ENCODE data around the gene SLCO3A1.

The SLCO3A1 gene

DNA sequence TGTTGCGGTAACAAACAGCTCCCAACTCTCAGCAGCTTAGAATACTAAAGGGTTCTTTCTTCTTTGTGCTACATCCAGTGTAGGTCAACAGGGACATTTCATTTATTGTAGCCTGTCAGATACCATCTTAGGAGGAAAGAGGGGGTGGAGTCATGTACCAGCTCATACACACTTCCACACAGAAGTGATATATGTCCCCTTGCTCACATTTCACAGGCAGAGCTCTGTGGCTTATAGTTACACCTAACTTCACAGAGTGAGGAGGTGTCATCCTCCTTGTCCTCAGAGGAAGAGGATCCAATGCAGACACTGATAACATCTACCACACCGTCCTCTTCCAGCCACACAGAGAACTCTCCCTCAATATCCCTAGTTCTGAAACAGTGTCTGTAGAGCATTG lies 247.2 kb downstream of the SLCO3A1 start:
- DNase-seq: no peak

DNA sequence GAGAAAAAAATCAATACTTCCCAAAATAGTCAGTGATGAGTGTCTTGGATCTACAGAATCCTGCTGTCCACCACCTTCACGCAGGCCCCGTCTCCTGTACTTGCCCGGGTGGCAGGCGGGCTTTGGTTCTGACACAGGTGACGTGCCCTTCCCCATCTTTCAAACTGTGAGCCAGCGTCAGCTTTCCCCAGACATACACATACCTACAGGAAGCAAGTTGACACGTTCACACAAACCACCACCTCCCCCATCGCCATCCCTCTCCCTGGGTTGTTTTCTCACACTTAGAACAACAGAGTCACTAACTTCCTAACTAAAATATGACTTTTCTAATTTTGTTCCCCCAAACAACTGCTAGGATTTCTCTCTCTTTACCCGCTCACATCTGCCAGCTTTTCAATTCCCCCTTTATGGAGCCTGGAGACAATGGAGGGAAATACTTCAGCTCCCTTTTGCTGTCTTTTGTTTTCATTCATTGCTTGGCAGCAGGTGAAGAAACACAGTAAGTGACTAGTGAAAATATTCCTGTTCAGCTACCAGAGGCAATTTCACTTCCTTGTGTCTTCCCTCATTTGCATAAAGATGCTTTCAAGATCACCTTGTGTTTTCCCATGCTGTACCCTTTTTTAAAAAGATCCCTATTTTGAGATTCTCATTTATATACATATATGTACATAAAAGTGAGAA lies 248.3 kb downstream of the SLCO3A1 start:
- no peak for DNase-seq

DNA sequence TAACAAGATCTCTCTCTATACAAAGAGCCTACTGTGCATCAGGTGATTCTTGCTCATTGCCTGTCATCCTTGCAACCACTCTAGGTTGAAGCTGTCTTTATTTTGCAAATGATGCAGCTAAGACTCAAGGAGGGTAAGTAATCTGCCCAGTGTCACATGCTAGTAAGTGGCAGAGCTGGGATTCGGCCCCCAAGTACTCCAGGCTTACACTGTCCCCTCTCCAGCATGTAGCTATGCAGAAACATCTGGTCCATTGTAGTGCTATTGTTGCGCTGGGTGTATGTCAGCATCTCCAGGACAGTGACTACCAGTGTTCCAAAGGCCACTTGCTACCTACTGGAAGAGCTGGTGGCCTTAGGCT lies 248.9 kb downstream of the SLCO3A1 start:
- DNase-seq: no peak

DNA sequence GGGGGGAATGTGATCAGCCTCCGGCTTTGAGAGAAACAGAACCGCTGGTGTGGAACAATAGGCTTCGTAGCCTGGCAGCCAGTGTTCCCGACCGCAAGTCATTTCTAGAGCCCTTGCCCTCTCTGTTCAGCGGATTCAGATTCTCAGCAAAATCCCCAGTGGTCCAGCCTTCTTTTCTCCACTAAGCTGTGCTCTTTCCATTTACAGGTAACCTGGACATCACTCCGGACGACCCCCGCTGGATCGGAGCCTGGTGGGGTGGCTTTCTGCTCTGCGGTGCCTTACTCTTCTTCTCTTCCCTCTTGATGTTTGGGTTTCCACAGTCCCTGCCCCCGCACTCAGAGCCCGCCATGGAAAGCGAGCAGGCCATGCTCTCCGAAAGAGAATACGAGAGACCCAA lies 250.6 kb downstream of the SLCO3A1 start:
- DNase-seq: no peak

DNA sequence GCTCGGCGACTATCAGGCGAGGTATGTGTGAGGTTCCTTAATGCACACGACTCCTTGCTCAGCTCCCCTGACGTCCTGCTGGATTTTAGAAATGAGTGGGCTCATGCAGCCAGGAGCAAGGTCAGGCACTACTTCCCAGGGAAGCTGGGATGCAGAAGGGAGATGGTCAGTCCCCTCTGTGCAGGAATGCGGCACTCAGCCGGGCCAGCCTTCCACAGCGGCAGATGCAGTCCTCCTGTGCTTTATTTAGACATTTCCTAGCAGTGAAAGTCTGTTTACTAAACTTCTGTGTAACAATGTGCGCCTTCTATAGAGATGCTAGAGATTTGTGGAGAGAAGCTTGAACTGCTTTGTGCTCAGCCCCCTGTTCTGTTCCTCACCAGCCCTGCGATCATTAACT lies 252.1 kb downstream of the SLCO3A1 start:
- DNase-seq: no peak

DNA sequence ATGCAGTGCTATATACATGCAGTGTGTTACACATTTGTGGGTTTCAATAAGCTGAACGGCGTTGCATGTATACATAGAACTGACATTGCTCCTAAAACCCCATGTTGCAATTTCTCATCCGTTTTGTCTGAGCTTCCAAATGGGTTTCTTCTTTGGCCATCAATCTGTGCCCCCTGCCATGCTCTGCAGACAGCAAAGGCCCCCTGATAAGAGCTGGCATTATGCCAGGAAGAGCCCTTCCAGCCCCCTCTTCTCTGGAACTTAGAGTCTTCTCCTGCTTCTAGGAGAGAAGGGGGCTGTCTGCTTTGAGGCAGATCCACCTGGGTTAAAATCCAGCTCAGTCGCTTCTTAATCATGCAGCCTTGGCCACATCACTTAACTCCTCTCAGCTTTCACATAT lies 254.0 kb downstream of the SLCO3A1 start:
- DNase-seq: no peak

DNA sequence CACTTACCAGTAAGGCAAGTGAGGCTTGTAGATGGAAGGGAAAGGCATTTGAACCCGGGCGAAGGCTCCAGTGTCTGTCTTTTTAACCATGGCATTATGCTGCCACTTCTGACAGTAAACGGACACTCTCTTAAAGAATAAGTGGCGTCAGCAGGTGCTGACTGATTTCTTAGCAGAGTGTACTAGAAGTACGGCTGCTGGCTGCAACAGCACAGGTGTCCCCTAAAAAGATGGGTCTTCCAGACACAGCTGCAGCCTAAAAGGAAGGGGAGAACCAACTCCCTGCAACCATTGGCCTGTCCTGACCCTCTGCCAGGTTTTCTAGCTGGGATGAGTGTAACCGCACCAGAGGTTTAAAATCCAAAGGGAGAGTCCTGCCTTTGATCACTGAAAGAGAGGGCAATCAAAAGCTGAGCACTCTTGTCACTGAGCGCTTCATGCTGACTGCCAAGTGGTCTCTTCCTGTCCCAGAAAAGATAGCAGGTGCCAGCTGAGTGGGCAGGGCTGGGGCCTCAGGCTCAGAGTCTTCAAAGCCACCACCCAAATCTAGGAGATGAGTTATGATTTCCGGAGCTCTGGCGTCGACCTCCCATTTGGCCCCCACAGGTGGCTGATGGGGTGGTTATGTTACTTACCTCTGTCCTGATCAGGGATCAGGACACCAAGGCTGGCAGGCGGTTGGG lies 255.8 kb downstream of the SLCO3A1 start:
- no peak for DNase-seq

DNA sequence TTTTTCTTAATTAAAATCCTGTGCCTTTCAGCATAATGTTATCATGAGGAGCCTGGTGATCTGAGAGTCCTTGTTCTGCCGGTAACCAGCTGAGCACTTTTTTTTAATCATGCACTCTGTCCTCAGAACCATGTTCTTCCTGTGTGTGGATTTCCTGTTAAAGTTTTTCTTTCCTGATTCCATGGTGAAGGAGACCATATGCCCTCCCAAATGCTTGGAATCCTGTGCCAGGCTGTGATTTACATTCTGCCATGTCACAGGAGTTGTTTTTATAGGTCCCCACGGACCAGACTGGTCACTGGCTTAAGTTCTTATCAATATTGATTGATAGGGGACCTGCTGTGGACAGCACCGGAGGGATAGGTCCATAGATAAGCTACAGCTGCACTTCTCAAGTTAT lies 257.8 kb downstream of the SLCO3A1 start:
- no peak for DNase-seq

DNA sequence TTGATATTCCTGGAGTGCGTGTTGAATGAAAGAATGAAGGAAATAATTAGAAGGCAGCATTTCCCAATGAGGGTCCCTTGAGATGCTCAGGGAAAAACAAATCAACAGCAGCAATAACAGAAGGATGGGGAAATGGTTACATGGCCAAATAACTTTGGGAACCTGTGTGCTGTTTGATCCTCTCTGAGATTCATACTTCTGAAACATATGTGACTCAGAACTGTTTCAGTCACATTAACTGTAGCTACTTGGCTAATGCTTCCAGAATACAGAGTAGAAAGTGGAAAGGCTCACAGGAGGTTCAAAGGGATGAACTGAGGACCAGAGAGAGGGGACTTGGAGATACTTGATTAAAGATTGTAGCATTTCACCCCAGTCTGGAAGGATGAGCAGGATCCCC lies 258.2 kb downstream of the SLCO3A1 start:
- DNase-seq: no peak

DNA sequence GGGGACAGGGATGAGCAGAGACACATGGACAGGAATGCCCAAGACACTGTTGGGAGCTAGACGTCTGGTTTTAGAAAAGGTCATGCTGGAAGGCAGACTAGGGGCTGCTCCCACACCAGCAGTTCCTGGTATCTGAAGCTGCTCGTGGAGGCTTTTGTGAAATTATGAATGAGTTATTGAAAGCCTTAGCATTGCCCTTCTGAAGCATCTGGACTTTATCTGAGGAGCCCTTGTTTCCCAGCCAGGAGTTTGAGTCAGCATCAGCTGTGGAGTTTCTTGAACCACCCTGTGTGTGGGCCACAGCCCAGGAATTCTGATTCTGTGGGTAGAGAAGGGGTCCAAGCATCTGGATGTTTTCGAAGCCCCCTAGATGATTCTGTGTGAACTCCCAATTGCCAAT lies 258.7 kb downstream of the SLCO3A1 start:
- DNase-seq: peak in 7 of 14 donors; percentile 13 to 65 (median 37)

DNA sequence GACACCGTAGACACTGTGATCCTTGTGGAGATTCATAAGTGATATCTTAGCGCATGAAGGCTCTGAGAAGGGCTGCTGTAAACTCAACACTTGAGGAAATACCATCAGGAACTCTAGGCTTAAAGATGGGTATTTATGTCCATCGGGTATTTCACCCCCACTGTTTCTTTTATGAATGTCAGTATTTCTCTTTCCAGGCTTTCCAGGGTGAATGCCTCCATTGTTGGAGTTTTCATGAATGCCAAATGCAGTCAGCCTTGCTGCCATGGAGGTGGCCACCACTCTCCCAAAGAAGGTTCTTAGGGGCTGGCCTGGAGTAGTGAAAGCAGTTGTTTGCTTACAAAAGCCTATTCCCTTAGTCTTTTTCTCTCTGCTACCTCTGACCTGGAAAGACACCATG lies 259.2 kb downstream of the SLCO3A1 start:
- DNase-seq: peak in 2 of 14 donors; percentile 25 to 39

DNA sequence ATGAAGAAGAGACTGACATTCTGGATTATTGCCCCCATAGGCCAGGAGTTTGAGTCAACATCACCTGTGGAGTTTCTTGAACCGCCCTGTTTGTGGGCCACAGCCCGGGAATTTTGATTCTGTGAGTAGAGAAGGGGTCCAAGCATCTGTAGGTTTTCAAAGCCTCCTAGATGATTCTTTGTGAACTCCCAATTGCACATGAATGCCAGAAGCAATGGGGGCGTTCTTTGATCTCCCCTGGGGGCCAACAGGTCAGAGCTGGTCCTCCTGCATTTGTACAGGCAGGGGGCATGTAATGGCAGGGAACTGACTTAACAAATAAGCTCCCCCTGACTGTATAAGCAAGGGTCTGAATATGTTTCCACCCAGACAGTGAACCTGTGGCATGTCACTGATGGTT lies 260.3 kb downstream of the SLCO3A1 start:
- DNase-seq: no peak

DNA sequence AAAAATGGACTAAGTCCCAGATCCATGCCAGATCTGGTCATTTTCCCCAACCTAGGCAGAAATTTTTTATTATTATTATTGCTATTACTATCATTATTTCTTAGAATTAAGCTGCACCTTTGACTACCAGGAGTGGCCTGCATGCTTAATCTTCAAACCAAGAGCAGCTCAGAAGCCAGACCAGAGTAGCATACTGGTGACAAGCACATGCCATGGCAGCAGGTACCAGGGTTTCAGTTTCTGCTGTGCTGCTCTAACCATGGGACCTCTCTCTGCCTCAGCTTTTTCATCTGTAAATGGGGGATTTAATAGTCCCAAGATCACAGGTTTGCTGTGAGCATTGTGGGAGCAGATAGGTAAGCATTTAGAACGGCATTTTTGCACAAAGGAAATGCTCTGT lies 262.3 kb downstream of the SLCO3A1 start:
- DNase-seq: no peak

DNA sequence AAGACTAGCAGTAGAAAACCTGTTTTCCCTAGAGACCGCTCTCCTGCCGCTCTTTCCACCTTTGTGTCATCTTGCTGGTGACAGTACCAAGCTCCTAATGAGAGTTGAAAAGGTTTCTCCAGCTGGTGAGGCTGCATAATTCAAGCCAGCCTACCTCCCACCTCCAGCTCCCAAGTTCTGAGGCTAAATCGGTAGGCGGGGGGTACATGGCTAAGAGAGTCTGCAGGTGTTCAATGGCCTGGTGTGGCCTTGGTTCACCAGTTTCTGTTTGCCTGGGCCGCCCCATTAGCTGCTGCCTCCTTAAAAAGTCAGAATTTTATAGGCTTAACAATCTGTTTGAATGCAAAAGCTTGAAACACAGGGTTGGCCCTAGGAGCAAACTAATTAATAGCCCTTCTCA lies 262.8 kb downstream of the SLCO3A1 start:
- no peak for DNase-seq

DNA sequence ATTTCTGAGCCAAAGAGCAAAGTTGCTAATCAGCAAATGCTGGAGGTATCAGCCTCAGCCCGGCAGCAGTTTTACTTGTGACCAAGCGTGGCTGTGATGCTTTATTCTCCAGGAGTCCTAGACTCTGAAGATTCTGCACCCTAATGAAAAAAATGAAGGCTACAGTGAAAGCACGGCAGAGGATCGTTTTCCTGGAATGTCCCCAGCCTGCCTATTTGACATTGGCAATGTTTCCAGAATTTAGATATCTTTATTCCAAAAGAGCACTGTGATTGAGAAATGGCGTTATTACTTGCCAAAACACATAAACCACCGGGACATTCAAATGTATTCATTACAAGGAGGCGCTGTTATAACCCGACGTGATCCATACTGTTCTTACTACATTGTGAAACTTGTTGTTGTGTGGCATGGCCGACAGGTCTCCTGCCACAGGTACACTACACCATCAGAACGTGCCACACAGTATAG lies 263.8 kb downstream of the SLCO3A1 start:
- DNase-seq: no peak

DNA sequence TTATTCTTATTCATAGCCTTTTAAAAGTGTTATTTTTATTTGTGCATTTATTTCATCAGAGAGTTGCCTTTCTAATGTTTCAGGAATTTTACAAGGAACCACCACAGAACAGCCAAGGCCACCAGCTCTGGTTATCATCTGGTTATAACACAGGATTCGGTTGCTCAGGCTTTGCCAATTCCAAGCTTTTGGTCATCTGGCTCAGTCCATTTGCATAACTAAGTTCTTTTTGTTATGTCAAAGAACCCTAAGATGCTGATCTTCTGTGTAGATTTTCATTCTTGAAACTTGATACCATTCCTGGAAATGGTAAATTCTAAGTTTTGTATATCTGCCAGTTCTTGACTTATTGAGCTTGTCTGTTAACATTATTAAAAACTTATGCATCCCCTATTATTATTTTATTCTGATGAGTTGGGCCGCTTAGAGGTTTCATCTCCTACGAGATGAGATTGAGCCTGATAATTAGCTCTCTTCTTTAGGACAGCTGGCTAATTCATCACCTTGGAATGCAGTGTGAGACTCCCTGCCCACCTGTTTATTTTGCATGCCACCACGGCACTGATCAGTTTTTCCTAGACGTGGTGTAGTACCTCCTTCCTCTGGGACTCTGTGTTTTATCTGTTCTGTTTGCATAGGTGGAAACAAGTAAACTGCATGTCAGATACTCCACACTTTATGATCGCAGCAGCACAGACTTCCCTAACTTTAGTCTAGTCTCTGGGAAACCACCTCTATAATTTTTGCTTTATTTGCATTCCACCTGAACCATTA lies 264.8 kb downstream of the SLCO3A1 start:
- DNase-seq: no peak

DNA sequence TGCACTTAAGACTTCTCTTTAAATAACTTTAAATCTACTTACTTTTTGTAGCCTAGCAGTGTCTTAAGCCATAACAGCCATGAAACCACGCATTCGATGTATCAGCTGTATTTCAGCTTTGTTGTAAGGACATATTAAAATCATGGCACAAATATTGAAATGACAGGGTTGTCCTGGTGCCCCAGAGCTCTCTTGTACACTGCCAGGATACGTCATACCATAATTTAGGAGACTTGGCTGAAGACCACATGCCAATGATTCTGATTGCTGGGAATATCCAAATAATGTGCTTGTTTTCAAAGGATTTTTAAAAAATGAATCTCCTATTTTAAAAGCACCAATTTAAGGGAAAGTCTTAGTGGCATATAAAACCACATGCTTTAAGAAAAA lies 265.4 kb downstream of the SLCO3A1 start:
- DNase-seq: no peak

DNA sequence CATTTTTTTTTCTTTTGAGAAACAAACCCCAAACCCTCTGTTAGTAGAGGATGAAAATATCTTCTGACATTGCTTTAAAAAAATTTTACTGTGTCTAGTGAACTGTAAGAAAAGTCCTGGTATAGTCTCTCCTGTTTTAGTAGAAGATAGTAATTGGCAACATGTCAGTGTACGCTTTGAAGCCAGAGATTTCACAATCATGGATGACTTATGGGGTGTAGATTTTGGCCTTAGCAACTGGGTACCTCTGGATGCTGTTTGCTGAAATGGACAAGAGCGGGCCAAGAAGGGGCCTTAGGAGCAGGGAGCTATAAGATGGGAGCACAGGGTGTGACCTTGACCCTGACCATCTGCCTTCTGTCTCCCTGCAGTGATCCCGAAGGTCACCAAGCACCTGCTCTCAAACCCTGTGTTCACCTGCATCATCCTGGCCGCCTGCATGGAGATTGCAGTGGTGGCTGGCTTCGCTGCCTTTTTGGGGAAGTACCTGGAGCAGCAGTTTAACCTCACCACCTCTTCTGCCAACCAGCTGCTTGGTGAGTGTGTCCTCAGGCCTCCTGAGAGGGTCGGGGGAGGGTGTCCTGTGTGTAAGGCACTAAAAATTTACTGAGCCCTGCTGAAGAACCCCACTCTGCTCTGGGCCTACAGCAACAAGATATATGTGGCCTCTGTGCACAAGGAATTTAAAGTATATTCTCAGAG lies 266.7 kb downstream of the SLCO3A1 start:
- no peak for DNase-seq

DNA sequence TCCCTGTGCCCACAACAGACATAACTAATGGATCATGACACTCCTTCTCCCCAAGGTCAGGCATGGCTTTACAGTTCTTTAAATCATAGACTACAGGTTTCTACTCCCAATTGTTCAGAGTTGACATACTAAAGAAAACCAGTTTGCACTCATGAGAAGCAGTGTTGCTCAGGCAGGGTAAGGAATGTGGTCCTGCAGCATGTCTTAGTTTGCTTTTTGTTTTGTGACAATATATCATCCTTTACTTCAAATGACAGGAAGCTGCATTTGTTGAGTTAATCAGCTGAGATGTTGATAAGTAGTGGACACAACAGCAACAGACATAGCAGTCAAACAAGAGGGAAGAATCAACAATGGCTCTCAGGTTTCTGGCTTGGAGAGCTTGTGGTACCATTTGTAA lies 267.5 kb downstream of the SLCO3A1 start:
- no peak for DNase-seq

DNA sequence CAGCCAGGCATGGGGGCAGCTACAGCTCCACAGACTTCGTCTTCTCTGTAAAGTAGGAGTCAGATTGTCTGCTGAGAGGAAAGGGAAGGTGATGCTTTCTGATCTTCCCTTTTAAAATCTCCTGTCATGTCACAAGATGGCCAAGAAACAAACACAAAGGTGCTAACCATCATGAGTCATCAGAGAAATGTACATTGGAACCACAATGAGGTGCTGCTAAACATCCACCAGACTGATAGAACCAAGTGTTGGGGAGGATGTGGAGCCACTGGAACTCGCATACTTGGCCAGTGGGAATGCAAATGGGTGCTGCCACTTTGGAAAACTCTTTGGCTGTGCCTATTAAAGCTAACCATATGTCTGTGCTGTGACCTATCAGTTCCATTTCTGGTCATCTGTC lies 268.8 kb downstream of the SLCO3A1 start:
- no peak for DNase-seq

DNA sequence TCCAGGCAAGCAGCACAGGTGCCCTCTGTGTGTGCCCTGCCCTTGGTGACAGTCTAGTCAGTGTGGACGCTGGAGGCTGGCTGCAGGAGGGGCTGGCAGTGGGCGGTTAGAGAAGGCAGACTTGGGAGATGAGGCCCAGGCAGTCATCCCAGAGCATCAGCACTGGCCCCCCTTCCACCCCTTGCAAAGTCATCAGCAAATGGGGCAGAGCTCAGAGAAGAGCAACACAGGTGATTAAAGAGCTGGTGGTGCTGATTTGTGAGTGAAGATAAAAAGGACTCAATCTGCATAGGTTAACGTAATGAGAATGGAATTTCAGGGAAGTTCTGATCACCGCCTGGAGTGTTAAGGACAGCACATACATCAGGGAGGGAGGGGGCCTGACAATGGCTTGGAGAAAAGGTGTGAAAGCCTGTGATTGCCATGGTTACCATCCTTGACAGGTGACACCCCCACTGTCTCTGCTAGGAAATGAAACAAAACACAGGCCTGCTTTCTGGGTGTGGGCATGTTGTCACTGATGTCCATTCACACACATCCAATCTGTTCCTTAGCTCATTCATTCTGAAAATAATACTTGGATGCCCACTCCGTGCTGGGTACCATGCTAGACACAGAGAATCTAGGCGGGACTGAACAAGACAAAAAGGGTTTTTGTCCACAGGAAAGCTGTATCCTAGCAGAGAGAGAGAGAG lies 270.6 kb downstream of the SLCO3A1 start:
- DNase-seq: peak in 9 of 14 donors; percentile 37 to 86 (median 64)

DNA sequence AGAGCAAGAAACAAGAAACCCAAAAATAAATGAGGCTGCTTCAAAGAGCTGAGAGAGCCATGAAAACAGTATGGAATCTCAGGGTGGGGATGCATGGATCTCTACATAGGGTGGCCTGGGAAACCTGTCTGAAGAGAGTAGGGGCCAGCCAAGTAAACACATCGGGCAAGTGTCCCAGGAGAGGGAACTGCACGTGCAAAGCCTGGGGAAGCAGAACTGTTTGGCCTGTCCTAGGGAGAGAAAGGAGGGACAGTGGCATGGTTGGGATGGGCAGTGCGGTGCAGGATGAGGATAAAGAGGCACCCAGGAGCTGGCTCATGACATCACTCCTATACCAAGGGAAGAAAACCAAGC lies 271.1 kb downstream of the SLCO3A1 start:
- peak in 6 of 14 donors; percentile 49 to 86 (median 68) for DNase-seq
